HG03280 (cell line): ENCODE data around the gene PECR.
A peak's percentile ranks its signal among the peaks of the same experiment; 100 is the strongest.

ENCODE experiments used
- ATAC-seq: cut with Tn5 transposase; IDR thresholded peaks from one replicate; pipeline ENCODE4 v1.9.1; 2021; ENCODE audit warnings: mild to moderate bottlenecking, moderate library complexity; ENCODE audit not compliant: unreplicated experiment

The PECR gene

DNA sequence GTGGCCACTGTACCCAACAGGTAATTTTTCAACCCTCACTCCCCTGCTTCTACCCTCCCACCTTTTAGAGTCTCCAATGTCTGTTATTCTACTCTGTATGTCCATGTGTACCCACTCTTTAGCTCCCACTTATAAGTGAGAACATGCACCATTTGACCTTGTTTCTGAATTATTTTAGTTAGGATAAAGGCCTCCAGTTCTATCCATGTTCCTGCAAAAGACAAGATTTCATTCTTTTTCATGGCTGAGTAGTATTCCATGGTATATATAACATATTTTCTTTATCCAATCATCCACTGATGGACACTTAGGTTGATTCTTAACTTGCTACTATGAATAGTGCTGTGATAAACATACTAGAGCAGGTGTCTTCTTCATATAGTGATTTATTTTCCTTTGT is 9.1 kb downstream of the PECR start:
- ATAC-seq, result no peak

DNA sequence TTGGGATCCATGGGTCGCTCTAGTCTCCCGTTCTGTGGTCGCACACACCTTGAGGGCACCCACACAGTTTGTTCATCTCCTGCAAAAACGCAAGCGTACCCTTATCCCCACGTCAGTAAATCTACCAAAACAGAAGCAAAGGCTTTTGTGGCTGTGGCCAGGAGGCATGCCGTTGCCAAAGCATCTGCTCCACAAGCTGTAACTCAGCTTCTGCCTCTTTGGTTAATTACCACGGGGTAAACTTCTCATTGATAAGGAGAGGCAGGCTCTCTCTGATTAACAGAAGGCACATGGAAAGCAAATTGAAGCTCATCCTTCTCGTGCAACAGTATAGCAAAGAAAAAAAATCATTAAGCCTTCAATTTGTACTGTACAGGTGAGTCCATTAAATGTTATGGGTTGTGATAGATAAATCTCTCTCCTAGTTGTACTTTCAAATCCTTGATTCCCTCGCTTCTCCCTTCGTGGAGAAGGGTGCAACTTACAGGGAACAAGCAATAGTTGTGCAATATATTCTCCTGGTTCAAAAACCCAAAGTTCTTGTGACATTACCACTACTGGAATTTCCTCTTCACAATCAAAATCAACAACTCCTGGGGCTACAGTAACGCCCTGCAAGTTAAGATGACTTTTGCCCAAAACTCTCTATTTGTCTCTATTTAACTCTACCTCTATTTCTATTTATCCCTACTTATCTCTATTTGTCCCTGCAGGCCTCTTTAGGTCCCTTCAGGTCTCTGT is 10.3 kb downstream of the PECR start:
- ATAC-seq, result no peak

DNA sequence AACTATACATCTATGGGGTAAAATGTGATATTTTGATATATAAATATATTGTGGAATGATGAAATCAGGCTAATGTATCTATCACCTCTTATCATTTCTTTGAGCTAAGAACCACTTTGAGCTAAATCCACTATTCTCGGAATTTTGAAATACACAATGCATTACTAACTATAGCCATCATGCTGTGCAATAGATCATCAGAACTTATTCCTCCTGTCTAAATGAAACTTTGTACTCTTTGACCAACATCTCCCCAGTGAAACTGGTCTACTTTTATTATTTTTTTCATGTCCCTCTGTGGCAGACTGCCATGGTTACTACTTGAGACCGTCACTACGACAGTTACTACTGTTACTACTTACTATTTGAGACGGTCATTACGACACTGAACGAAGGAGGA is 11.4 kb downstream of the PECR start:
- ATAC-seq, result no peak

DNA sequence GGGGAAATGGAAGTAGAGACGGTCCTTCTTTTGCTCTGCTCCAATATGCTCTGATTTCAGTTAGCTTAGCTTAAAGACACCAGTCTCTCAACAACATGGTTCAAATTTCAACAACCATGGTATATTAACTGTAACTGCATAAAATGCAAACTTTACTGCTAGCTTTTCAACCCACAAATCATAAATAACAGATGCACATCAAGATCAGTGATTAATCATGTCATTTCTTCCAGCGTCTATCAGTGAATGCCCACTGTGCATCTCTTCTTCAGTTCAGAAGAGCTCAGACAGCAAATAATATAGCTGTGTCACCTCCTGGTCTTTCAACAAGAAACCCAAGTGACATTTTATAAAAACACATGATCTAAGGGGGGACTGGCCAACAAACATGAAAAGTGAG is 12.6 kb downstream of the PECR start:
- no peak for ATAC-seq

DNA sequence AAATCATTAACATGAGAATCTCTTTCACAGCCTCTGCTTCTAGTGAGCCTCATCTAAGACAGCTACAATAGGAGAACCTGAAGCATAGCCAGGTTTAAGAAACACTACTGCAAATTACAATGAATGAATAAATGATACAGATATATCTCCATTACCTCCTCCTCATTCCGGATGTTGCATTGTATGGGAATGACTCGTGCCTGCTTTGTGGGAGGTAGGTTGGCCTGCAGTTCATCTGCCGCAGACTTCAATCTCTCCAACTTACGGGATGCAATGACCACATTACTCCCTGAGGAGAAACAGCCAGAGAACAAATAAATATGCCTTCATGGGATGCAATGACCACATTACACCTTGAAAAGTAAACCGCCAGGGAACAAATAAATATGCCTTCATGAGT is 15.4 kb downstream of the PECR start:
- ATAC-seq, result no peak

DNA sequence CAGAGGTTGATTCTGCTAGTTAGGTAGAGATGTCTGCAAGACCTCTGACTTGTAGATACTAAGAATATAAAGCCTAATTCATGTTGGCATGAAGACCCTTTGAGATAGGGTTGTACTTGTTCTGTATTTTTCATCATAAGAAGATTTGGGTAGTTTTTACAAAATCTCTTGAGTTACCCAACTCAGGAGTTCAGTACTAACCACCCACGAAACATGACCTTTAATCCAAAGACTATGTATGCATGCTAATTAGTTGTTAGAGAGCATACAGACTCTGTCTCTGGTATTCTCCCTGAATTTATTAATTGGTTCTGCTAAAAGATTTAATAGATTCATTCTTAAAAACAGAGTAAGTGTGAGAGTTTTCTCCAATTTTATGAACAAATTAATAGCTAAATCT is 16.9 kb downstream of the PECR start:
- ATAC-seq, result no peak

DNA sequence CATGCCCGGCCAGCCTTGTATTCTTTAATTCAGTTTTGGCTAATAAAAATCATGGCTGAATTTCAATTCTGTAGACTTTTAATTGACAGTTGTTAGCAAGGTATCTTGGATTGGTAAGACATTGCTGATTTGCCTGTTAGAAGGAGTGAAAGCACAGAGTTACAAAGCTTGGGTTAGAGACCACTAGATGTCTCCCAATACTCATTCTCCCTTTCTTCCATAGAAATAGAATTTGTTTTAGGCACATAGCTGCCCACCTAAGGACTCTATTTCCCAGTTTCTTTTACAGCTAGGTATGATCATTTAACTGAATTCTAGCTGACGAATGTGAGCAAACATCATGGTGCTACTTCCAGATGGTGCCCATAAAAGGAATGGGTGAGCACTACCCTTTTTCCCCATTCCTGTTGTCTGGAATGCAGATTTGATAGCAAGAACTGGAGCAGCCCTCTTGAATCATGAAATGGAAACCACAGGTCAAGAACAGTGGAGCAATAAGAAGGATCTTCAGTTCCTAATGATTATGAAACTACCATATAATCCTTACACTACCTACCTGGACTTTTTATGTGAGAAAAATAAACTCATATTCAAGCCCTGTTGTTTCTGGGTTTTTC is 17.5 kb downstream of the PECR start:
- no peak for ATAC-seq

DNA sequence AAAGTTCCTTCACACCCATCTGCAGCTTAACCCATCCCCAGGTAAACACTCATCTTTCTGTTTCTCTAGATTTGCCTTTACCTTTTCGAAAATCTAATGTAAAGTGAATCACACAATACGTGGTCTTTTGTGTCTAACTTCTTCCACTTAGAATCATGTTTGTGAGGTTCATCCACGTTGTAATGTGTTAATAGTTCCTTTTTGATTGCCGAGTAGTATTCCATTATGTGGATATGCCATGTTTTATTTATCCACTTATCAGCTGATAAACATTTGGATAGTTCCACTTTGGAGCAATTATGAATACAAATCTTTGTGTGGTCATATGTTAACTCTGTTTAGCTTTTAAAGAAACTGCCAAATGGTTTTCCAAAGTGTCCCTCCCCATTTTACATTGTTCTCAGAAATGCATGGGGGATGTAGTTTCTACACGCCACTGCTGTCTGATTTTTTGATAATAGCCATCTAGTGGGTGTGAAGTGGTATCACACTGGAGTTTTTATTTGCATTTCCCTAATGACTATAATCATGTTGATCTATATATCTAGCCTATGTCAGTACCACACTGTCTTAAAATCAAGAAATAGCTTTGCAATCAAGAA is 22.3 kb downstream of the PECR start:
- no peak for ATAC-seq

DNA sequence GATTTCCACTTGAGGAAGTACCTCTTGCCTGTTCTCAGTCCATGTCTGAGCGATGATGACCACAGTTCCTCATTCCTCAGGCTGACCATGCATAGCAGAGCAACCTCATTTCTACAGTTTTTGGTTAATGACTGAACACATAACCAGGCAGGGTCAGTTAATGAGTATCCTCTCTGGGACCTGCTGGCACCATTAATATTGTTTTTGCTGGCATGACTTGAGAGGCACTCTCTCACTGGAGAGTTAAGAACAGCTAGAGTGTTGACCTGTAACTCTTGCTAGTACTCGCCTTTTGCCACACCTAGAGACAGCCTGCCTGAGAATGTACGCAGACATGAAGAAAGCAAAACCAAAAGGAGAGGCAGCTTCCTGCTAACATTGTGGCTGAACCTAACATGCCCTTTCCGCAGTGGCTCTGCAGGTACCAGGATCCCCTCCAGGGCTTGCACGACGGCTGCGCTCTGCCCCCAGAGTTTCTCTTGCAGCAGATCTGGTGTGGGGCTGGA is 23.9 kb downstream of the PECR start:
- peak; percentile 87 for ATAC-seq

DNA sequence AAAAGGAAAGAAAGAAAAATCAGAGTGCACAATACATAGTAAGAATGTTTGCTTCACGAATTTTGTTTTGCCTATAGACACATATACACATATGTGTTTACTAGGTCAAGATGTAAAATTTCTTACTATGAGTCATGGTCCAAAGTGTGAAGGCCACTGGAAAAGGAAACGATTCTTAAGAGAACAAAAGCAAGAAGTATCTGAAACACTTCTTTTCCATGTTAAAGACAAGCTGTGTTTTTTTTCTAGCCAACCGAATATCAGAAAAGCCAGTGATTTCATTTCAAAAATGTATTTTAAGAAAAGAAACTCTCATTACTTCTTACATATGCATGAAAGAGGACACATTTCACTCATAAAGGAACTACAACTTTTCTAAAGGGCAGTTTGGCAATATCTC is 24.9 kb downstream of the PECR start:
- ATAC-seq, result peak; percentile 32

DNA sequence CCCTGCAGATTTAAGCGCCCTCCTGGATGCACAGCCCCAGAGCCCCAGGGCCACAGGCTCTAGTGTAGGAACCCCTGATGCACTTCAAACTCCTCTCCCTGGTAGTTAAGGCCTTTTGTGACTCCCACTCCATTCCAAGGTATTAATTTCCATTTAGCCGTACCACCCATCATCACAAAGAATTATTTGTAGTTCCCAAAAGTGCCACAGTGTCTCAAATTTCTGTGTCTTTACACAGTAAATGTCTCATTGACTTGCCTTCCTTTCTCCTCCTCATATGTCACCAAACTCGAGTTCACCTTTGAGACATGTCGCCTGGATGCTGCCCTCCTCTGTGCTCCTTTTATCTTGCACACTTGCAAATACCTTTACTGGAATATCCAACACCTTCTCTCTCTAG is 25.9 kb downstream of the PECR start:
- no peak for ATAC-seq

DNA sequence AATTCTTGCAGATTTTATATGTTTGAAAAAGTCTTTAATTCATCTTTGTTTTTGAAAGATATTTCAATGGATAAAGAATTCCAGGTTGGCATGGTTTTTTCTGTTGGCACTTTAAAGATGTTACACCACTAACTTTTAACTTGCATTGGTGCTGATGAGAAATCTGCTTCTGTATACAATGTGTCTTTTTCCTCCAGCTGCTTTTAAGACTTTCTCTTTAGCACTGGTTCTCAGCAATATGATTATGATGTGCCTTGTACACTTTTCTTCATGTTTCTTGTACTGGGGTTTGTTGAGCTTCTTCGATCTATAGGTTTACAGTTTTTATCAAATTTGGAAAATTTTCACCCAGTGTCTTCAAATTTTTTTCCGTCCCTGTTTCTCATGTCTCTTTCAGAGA is 29.2 kb downstream of the PECR start:
- no peak for ATAC-seq

DNA sequence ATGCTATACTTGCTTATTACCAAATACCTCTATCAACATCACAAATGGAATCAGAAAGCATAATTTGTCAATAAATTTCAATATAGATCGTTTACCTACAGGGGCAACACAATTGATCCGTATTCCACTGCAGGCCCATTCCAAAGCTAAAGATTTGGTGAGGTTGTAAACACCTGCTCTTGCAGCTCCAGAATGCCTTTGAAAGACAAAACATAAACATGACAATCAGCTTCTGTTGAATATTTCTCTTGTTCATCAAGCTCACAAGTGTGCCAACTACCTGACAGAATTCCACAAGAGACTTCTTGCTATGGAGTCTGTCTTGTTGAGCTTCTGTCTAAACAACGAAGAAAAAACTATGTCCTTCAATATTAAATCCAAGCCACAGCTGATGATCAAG is 30.3 kb downstream of the PECR start:
- no peak for ATAC-seq

DNA sequence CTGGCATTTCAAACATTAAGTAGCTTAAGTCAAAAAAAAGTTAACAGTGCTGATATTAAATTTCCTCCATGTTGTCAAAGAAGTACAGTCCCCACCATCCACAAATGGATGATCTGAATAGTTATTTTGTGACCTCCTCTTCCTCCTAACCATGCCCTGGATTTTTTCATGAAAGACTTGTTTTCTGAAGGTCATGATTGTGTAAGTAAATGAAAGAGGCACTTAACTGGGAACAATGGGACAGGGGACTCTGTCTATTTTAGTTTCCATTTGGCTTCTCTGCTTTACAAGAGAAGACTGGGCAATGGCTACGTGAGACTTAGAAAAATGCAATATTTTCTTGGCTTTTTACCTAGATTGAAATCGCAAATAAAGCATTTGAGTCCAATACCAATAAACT is 32.2 kb downstream of the PECR start:
- no peak for ATAC-seq

DNA sequence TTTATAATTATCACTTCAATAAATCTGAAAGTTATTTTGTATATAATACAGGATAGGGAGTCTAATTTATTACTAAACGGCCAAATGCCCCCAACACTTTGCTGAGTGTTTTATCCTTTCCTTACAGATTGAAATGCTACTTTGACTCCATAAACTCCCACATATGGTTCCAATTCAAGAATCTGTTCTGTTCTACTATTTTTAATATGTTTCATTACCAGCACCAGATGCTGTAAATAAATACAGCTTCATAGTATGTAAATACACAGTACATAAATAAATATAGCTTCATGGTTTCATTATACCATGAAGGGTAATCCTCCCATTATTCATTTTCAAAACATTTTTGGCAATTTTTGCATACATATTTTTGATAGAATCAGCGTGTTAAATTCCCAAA is 34.2 kb downstream of the PECR start:
- no peak for ATAC-seq

DNA sequence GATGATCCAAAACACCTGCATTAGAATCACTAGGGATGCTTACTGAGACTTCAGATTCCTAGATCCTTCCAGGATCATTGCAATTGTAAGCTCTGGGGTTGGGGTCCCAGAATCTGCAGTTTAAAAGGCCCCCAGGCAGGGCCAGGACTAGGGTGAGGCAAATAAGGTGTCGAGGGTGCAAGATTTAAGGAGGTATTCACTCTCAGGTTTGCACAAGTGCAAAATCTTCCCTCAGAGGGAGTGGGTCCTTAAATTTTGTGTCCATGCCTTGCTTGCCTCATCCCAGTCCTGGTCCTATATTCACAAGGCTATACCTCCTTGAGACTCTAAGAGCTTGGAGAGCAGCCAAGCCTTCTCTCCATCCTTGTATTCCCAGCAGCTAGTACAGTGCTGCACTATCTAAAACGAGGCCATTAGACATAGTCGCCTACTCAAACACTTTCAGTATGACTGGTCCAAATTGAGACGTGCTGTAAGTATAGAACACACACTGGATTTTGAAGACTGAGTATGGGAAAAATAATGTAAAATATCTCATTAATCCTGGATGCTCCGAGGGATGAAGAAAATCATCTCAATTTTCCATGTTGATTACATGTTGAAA is 36.6 kb downstream of the PECR start:
- ATAC-seq, result peak; percentile 94

DNA sequence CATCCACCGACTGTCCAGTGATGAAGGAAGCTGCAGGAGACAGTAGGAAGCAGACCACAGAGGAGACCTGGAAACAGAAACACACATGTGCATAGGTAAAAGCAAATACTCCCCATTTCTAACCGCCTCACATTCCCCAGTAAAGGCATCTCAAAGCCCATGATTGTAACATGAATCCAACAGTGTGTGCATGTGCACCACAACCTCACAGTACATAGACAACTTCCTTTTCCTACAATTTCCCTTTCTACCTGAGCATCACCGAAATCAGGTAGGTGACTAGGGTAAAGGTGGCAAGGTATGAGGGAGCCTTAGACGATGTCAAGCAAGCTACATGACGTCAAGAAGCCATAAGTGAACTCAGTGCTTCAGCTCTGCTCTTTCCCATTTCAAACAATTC is 37.7 kb downstream of the PECR start:
- ATAC-seq, result no peak

DNA sequence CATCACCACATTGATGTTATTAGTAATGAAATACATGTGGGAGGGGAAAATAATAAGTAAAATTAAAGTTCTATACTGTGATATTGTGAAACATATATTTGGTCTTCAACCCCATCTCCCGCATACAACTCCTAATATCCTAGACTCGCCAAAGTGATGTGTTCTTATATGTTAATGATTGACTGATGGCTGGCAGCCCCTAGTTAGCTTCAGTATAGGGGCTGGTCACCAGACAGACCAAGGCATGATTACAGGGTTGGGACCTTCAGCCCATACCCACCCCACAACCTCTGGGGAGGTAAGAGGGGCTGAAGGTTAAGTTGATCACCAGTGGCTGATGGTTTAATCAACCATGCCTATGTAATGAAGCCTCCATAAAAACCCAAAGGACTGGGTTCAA is 40.2 kb downstream of the PECR start:
- no peak for ATAC-seq

DNA sequence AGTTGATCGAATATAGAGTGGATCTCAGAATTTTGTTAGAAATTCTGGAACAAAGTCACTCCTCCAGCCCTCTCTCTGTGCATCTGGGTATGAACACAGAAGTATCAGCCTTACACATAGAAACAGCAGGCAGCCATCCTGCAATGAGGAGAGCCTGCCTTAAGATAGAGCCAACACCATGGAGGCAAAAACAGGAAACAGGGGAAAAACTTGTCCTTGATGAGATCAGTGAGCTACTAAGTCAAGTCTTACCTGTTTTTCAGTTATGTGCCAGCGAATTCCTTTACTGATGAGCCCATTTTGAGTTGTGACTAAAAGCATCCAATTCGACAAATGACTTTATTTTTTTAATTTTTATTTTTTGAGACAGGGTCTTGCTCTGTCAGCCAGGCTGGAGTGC is 41.7 kb downstream of the PECR start:
- no peak for ATAC-seq

DNA sequence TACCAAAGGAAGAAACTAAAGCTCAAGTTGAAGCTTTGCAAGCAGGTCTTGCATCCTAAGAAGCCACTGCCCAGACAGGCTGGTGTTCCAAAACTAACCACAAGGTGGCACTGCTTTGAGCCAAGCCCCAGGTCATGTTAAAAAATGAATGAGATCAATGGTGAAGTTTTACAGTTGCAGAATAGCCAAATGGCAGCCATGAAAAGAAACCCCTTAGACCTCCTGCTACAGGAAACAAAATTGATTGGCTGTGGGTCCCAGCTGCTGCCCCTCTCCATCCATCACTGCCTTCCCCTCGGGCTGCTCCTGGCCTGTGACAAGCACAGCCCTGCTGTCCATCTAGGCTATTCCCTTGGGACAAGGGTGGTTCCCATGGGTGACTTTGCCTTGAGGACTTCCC is 47.5 kb downstream of the PECR start:
- peak; percentile 42 for ATAC-seq

DNA sequence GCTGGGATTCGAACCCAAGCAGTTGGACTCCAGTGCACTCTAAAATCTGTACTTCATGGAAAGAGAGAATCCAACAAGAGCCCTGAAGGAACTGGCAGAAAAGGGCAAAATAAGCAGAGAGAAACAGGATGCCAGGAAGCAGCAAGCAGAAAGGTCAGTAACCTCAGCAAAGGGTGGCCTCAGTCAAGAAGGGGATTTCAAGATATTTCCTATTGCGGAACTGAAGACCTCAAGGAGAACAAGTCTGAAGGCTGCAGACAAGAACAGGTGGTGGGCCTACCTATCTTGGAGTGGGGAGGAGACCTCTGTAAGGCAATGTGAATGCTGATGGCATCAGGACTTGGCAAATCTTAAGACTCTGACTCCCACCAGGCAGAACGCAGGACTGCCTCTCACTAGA is 48.2 kb downstream of the PECR start:
- ATAC-seq, result peak; percentile 33
